ENCODE measurements around the gene TDRD12.
"Not testable (repeated sequence)": the region's sequence is repeated elsewhere in the genome, so short reads cannot be mapped to it uniquely, and the experiment has no call there.

TDRD12 gene

DNA sequence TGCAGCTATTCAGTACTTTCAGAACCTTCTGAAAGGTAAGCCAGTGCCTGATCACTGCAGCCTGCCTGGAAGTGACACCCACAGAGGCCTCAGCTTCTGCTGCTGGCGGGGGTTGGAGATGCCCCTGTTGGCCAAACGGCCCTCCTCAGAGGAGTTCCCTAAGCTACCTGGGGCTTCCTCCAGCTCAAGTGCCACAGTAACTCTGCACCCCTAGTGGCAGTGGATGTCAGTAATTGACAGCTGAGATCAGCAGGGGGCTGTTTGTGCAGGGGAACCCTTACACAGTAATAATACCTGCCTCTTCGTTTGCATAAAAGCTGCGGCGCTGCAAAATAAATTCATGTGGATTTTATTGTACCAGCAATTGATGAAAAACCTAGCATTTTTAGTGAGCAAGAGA is 28.9 kb downstream of the TDRD12 start:
- DNase-seq: no peak

DNA sequence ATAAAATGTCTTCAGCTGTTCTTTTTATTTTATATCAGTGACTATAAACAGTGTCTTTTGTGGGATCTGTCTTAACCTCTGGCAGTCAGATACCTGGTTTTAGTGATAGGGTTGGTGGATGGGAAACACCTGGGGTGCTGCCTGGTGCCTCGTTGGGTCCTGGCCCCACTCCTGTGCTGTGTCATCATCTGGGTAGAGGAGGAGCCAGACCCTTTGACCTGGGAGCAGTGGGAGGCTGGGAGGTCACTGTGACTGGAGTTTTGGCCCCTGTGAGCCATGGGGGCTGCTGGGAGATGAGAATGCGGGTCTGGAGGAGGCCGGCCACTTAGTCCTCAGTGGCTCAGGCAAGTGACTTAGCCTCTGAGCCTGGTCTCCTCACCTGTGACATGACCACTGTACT is 29.4 kb downstream of the TDRD12 start:
- no peak for DNase-seq

DNA sequence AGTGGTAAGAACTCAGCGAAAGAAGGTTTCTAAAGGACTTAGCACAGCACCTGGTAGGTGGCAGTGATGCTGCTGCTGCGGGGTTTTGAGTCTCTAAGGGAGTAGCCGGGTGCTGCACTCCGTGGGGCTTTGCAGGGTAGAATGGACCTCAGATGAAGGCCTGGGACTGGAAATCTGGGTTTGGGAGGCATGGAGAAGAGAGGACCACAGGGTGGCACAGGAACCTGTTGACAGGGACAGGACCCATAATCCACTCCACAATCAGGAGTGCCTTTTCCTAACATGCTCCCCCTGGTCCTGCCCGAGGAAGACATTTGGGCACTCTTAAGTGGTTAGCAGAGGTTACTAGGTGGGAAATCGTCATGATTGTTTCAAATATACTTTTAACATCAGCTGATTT is 29.8 kb downstream of the TDRD12 start:
- no peak for DNase-seq

DNA sequence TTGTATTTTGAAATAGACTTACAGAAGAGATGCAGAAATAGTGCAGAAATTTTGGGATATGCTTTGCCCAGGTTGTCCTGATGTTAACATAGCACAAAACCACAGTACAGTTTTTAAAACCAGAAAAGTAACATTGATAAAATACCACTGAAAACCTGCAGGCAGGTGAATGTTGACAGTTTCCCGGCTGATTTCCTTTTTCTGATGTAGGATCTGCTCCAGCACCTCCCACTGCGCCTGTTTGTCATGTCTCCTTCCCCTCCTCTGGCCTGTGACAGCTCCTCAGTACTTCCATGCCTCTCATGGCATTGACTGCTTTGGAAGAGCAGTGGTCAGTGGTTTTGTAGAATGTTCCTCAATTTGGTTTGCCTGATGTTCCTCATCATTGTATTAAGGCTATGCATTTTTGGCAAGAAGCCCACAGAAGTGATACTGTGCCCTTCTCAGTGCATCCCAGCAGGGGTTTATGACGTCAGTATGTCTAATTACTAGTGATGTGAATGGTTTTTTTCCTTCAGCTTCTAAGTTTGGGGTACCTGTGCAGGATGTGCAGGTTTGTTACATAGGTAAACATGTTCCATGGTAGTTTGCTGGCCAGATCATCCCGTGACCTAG is 31.0 kb downstream of the TDRD12 start:
- no peak for DNase-seq

DNA sequence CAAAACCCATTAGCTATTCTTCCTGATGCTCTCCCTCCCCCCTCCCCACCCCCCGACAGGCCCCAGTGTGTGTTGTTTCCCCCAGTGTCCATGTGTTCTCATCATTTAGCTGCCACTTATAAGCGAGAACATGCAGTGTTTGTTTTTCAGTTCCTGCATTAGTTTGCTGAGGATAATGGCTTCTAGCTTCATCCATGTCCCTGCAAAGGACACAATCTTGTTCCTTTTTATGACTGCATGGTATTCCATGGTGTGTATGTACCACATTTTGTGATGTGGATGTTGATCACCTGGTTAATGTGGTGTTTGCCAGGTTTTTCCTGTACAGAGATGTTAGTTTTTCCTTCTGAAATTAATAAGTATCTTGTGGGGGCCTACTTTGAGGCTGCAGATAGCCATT is 31.5 kb downstream of the TDRD12 start:
- no peak for DNase-seq

DNA sequence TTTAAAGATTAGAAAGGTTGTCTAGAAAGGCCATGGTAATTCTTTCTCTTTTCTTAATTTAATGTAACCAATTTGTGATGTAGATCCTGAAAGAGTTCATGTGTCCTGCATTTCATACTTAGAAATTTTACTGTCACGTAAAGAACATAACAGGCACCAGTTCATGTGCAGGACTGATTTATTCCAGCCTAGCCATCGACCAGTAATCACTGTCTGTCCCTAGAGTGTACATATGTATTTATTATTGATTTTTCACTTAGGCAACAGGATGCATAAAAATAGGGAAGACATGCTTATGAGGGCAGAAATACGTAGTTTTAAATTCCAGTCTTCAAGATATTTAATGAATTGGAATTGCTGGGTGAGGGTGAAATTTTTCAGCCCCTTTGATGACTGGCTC is 37.6 kb downstream of the TDRD12 start:
- DNase-seq: no peak

DNA sequence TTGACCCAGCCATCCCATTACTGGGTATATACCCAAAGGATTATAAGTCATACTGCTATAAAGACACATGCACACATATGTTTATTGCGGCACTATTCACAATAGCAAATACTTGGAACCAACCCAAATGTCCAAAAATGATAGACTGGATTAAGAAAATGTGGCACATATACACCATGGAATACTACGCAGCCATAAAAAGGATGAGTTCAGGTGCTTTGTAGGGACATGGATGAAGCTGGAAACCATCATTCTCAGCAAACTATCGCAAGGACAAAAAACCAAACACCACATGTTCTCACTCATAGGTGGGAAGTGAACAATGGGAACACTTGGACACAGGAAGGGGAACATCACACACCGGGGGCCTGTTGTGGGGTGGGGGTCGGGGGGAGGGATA is 45.8 kb downstream of the TDRD12 start:
- DNase-seq: not testable (repeated sequence)

DNA sequence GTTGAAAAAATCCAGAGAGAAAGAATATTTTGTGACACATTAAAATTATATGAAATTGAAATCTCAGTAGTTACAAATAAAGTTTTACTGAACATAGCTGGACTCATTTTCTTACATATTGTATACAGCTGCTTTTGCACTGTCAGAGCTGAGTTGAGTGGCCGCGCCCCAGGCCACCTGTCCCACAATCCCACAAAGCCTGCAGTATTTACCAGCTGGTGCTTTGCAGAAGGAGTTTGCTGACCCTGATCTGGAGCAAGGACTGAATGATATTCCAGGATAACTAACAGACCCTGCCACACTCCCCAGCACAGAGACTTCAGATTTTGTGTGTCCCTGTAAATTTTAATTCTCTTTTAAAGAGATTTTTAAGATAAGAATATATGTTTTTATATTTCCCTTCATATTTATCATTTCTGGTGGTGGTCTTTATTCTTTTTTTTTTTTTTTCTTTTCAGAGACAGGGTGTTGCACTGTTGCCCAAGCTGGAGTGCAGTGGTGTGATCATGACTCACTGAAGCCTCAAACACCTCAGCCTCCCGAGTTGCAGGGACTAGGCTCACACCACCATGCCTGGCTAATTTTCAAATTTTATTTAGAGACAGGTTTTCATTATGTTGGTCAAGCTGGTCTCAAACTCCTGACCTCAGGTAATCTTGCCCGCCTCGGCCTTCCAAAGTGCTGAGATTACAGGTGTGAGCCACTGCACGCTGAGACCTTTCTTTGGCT is 48.5 kb downstream of the TDRD12 start:
- no peak for DNase-seq

DNA sequence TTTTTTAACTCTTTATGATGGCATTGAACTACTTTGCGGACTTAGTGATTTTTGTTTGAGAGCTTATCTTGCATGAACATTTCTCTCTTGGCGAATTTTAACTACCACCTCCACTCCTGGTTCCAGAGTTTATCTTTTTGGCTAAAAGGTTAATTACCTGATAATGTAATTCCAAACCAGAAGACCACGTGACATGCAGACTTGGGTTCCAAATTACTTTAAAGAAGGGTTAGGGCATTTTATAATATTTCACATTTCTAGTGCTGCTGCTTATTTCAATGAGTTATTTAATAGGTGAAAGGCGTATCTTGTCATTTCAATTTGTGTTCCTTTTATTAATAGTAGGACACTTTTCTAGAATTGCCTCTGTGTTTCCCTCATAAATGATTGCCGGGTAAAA is 52.0 kb downstream of the TDRD12 start:
- no peak for DNase-seq

DNA sequence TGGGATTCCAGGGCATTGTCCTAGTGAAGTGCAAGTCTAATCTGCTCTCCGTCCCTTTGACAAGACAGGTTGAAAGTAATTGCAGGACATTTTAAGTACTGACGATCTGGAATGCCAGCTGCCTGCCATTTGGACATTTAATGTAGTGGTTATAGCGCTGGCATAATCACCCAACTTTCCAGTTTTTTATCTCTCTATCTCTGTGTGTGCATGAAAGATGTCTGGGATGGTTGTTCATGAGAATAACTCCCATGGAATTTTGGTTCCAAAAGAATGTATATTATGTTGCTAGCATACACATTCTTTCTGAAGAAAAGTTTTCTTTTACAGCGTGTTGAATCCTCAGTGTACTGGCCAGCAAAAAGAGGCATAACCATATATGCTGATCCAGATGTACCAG is 53.6 kb downstream of the TDRD12 start:
- DNase-seq: peak; percentile 15

DNA sequence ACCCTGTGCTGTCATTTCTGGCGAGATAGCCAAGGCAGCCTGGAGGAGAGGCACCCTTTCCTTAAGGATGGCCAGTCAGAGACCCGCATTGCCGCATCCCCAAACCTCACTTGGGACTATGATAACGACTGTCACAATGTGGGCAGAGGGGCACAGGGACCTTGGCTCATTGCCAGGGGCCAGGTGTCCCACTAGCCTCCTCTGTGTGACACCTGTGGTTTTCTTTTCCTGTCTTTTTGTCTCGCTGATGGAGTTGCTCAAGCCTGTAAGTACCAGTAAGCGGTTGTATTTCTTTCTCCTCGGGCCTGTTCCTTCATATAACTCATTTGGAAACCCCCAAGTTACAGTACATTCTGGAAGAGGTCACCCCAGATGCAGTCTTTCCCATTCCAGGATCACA is 59.5 kb downstream of the TDRD12 start:
- DNase-seq: no peak

DNA sequence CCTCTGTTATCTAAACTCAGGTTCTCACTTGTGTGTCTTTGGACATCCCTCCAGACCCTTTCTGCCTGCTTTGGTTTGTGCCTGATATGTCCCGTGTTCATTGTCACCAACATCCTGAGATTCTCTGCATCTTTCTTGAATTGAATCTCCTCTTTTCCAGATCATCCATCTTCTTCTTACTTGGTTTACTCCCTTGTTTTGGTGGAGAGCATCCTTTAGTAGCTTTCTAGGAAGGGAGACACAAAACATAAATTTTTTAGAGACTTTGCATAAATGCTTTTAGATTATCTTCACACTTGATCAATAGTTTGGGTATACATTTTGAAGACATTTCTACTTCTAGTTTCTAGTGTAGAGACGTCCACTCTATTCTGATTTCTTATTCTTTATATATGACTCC is 61.7 kb downstream of the TDRD12 start:
- DNase-seq: no peak

DNA sequence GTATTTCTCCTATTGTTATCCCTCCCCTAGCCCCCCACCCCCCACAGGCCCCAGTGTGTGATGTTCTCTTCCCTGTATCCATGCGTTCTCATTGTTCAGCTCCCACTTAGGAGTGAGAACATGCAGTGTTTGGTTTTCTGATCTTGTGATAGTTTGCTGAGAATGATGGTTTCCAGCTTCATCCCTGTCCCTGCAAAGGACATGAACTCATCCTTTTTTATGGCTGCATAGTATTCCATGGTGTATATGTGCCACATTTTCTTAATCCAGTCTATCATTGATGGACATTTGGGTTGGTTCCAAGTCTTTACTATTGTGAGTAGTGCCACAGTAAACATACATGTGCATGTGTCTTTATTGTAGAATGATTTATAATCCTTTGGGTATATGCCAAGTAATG is 62.5 kb downstream of the TDRD12 start:
- not testable (repeated sequence) for DNase-seq

DNA sequence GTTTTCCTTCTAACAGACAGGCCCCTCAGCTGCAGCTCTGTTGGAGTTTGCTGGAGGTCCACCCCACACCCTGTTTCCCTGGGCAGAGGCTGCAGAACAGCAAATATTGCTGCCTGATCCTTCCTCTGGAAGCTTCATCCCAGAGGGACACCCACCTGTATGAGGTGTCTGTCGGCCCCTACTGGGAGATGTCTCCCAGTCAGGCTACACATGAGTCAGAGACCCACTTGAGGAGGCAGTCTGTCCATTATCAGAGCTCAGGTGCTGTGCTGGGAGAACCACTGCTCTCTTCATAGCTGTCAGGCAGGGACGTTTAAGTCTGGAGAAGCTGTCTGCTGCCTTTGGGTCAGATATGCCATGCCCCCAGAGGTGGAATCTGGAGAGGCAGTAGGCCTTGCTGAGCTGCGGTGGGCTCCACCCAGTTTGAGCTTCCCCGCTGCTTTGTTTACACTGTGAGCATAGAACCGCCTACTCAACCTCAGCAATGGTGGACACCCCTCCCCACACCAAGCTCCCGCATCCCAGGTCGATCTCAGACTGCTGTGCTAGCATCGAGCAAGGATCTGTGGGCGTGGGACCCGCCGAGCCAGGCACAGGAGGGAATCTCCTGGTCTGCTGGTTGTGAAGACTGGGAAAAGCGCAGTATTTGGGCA is 67.7 kb downstream of the TDRD12 start:
- DNase-seq: not testable (repeated sequence)

DNA sequence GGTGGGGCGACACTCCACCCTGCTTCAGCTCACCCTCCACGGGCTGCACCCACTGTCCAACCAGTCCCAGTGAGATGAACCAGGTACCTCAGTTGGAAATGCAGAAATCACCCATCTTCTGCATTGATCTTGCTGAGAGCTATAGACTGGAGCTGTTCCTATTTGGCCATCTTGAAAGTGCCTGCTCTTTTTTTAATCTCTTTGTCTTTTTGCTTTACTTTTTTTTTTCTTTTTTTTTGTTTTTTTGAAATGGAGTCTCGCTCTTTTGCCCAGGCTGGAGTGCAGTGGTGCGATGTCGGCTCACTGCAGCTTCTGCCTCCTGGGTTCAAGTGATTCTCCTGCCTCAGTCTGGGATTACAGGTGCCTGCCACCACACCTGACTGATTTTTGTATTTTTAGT is 68.3 kb downstream of the TDRD12 start:
- DNase-seq: not testable (repeated sequence)

DNA sequence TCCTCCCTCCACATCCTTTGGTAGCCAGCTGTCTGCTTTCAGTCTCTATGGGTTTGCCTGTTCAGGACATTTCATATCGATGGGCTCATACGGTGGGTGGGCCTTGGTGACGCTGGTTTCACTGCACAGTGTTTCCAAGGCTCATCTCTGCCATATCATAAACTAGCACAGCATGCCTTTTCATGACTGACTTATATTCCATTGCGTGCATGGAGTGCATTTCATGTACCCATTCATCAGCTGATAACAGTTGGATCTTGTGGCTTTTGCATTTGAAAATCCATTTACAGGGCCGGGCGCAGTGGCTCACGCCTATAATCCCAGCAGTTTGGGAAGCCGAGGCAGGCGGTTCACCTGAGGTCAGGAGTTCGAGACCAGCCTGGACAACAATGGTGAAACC is 69.9 kb downstream of the TDRD12 start:
- no peak for DNase-seq

DNA sequence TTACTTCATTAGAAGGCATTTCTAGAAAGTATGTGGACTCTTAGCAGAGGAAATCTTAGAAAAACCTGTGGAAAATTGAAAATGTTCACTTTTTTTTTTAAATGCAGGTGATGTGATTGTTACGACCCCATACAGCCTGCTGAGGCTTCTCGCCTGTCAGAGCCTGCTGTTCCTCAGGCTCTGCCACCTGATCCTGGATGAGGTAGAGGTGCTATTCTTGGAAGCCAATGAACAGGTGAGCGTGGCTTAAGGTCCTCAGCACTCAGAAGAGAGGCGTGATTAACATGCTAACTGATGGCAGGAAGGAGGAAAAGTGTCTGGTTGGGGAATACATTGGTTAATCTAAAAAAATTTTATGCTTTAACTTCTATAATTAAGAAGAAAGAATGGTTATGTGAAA is 78.6 kb downstream of the TDRD12 start:
- DNase-seq: no peak

DNA sequence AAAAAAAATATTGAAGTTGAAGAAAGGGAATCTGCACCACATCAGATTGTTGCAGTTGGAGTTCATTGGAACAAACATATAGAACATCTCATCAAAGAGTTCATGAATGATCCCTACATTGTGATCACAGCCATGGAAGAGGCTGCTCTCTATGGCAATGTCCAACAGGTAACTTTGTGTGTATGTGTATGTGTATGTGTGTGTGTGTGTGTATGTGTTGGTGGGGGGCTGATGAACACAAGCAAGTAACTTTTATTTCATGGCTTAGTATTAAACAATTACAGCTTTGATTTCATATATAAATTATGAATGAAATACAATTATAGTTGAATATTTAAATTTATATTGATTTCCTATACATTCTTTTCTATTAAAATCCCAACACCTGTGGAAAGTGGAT is 80.6 kb downstream of the TDRD12 start:
- DNase-seq: no peak

DNA sequence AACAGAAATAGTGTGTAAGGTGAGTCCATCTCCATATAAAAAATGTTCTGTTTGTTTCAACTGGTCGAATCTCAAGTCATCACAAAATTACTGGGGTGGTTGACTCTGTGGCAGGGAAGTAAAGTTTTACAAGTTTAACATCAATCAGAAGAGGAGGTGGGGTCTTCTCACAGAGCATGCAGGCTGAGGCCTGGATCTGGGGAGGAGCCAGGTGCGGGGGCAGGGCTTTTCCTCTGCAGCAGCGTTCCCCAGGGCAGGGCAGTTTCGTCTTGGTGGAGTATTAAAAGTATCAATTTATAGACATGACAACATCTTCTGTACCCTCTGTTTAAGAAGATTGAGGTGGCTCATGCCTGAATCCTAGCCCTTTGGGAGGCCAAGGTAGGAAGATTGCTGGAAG is 81.2 kb downstream of the TDRD12 start:
- no peak for DNase-seq

DNA sequence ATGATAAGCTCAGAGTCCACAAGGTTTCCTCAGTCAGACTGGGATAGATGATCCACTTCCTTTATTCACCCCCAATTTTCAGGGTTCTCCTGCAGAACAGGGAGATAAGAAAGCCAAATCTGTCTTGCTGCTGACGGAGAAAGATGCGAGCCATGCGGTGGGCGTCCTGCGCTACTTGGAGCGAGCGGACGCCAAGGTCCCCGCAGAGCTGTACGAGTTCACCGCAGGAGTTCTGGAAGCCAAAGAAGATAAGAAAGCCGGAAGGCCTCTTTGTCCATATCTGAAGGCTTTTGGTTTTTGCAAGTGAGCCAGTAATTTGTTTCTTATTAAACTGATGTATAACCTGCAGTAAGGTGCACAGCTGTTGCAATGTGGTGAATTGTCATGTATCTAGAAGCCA is 83.3 kb downstream of the TDRD12 start:
- DNase-seq: no peak

DNA sequence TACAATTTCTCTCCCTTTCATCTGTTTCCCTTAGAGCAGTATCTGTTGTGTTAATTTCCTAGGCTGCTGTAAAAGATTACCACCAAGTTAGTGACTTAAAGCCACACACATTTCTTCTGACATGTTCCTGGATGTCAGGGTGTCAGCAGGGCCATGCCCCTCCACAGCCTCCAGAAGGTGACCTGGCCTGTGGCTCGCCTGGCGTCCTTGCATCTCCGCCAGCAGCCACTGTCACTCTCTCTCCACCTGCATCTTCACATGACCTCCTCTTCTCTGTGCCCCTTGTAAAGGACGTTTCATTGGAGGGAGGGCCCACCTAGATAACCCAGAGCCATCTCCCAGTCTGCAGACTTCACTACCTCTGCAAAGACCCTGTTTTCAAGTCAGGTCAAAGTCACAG is 88.7 kb downstream of the TDRD12 start:
- no peak for DNase-seq

DNA sequence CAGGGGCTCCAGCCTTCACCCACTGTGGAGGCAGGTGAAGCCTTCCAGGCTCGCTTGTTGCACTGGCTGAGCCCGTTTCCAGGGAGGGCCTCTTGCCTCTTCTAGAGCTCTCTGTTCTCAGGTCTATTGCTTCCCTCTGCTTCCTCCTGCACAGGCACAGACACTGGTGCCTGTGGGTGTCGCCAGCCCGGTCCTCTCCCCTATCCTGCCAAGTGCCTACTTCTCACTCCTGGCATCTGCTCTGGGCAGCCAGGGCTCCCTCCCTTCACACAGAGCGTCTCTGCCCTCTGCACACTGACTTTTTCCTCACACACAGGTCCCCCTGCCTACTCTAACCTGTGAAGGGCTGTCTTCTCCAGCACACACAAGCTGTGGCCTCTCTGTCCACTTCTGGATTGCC is 89.7 kb downstream of the TDRD12 start:
- no peak for DNase-seq

DNA sequence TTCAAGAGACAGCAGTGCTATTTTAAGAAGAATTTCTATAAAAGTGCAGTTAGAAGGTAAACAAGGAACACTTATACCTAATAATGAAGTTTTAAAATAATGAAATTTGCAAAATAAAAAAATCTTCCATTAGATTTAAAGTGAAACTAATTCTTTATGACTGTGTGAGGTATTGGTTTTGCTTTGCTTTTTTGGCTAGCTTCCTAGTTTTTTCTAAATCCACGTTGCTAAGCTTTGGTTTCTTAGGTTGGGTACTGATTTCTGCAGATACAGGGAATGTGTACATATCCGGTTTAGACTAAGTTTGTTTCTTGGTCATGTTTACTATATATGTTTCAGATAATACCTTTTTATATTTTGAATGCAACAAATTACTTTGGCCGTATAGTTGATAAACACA is 90.2 kb downstream of the TDRD12 start:
- no peak for DNase-seq

DNA sequence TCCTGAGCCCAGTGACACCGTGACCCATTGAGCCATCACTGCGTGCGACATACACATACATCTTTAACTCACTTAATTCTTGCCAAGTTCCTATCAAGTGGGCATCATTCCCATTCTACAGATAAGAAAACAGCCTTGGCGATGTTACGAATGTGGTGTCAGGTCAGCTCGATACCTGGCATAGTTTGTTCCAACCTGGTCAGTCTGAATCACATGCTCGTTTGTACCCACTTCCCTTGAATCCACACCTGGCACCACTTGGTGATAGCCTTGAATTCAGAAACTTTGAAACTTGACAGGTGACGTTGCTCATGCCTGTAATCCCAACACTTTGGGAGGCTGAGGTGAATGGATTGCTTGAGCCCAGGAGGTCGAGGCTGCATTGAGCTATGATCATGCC is 90.9 kb downstream of the TDRD12 start:
- DNase-seq: no peak

DNA sequence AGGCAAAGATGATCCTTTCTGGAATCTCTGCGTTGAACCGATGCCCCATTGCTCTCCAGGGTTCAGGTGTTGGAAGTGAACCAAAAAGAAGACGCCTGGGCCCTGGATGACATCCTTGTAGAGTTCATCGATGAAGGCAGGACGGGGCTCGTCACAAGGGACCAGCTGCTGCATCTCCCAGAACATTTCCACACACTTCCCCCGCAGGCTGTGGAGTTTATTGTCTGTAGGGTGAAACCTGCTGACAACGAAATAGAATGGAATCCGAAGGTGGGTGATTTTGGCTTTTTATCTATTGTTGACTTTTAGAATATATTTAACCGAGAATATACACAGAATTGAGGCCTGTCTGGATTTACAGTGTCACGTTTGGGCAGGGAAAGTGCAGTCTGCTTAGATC is 91.6 kb downstream of the TDRD12 start:
- DNase-seq: no peak
